Measurements from ENCODE around the gene AEN.
"Not testable (repeated sequence)": the region's sequence is repeated elsewhere in the genome, so short reads cannot be mapped to it uniquely, and the experiment has no call there.

AEN gene

DNA sequence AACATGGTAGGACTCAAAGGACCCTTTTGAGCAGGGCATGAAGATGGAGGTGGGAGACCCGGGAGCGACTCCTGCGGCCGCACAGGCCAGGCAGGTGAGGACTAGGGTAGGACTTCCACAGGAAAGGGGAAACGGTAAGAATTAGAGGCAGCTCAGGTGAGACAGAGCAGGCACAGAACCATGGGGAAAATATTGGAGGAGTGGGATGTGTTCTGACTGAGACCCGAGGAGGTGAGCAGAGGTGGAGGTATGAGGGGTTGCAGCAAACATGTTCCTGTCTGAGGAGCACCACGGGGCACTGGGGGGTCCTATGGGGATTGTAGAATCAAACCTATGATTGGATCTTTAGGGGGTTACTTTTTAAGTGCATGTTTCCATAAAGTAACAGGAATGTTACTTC lies 16.3 kb downstream of the AEN start:
- H3K4me3 ChIP-seq (replicated peaks; ENCODE audit: low read depth, low read length): no peak overlapping the region
- no peak for DNase-seq (ENCODE audit: extremely low read depth, low read depth)
- TF ChIP-seq, protein P1, sequence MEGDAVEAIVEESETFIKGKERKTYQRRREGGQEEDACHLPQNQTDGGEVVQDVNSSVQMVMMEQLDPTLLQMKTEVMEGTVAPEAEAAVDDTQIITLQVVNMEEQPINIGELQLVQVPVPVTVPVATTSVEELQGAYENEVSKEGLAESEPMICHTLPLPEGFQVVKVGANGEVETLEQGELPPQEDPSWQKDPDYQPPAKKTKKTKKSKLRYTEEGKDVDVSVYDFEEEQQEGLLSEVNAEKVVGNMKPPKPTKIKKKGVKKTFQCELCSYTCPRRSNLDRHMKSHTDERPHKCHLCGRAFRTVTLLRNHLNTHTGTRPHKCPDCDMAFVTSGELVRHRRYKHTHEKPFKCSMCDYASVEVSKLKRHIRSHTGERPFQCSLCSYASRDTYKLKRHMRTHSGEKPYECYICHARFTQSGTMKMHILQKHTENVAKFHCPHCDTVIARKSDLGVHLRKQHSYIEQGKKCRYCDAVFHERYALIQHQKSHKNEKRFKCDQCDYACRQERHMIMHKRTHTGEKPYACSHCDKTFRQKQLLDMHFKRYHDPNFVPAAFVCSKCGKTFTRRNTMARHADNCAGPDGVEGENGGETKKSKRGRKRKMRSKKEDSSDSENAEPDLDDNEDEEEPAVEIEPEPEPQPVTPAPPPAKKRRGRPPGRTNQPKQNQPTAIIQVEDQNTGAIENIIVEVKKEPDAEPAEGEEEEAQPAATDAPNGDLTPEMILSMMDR (IDR thresholded peaks at IDR 0.05; ENCODE audit: low read depth, low read length, missing control alignments): no peak

DNA sequence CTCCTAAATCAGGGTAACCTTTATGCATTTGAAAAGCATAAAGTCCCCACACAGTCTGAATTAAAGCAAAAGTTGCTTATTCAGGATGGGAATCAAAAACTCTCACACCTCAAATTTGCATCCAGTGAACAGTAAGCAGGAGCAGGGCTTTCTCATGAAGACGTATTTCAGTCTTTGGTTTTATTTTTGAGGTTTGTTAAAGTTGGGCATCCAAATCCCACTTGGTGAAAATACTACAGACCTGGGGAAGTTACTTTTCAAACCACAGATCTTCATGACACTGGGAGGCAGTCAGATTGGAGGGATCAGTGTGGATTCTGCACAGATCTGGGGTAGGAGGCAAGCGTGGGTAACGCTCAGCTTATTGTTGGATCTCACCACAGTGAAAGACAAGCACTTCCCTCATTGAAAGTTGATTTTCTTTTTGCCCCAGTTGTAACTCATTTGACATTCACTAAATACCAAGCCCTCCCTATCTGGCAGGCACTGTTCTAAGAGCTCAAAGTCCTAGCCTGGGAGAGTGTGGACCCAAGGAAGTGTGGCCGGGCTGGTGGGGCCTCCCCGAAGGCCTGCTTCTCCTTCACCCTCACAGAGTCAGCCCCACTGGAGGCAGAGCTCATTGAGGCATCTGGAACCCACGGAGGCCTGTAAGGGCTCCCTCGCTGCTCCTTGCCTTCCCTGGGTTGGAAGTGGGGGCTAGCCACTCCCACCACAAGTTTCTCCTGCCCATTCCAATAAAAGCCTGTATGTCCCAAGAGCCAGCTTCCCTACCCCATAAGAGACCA lies 16.9 kb downstream of the AEN start:
- H3K4me3 ChIP-seq (replicated peaks; ENCODE audit: low read depth, low read length): peak overlapping the region; percentile 38
- TF ChIP-seq, protein P1 (IDR thresholded peaks at IDR 0.05; ENCODE audit: low read depth, low read length, missing control alignments): no peak
- no peak for DNase-seq (ENCODE audit: extremely low read depth, low read depth)

DNA sequence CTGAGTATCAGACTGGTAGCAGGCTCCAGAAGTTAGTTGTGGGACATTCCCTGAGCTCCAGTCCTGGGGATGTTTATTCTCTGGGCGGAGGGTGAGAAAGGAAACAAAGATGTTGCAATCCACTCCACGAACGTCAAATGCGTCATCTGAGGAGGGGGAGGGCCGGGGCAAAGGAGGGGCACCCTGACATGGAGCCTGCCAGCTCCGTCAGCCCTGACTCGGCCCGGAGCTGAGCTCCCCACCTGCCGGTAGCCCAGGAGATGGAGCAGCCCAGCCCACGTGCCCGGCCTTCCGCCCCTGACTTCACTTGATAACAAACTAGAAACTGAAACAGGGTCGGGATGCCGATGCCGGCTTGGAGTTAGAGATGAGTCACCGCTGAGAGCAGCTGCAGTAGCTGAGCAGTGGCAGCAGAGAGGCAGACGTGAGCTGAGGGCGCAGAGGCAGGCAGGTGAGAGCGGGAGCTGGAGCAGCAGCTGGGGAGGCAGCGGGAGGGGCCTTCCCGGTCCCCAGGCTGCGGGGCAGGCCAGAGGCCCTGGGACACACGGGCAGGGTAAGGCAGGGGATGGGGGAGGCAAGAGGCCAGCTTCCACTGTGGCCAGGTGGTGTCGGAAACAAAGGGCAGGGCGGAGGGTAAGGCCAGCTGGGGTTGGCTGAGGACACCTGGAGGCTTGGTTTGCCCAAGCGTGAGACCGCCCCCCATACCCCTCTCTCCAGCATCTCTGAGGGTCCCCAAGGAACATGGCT lies 17.7 kb downstream of the AEN start, which contains the start of gene ISG20:
Gene ISG20, plus strand, starts transcription at position 391 of the 747 bp plus-strand sequence. Its CDS starts 351 bp downstream, at position 742.
- peak; percentile 85 for DNase-seq (ENCODE audit: extremely low read depth, low read depth)
- peak within 1 kb of the TSS; percentile 38 for H3K4me3 ChIP-seq (replicated peaks; ENCODE audit: low read depth, low read length)
- TF ChIP-seq, protein P1 (IDR thresholded peaks at IDR 0.05; ENCODE audit: low read depth, low read length, missing control alignments): peak; percentile 32

DNA sequence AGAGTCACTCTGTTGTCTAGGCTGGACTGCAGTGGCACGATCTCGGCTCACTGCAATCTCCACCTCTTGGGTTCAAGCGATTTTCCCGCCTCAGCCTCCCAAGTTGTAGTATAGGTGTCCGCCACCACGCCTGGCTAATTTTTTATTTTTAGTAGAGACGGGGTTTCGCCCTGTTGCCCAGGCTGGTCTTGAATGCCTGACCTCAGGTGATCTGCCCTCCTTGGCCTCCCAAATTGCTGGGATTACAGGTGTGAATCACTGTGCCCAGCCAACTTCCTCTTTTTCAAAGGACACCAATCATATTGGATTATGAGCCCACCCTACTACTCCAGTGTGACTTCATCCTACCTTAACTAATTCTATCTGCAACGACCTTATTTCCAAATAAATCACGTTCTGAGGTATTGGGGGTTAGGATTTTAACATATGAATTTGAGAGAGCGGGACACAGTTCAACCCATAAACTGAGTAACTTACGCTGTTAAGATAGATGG lies 20.9 kb downstream of the AEN start:
- DNase-seq (ENCODE audit: extremely low read depth, low read depth): no peak
- TF ChIP-seq, protein P1 (IDR thresholded peaks at IDR 0.05; ENCODE audit: low read depth, low read length, missing control alignments): no peak
- no peak overlapping the region for H3K4me3 ChIP-seq (replicated peaks; ENCODE audit: low read depth, low read length)

DNA sequence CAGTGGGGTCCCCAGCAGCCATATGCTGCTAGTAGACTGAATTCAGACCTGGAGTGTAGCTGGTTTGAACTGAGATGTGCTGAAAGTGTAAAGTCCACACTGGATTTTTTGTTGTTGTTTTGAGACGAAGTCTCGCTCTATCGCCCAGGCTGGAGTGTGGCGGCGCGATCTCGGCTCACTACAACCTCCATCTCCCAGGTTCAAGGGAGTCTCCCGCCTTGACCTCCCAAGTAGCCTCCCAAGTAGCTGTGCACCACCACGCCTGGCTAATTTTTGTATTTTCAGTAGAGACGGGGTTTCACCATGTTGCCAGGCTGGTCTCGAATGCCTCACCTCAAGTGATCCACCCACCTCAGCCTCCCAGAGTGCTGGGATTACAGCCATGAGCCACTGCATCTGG lies 21.4 kb downstream of the AEN start:
- not testable (repeated sequence) for H3K4me3 ChIP-seq (replicated peaks; ENCODE audit: low read depth, low read length); DNase-seq (ENCODE audit: extremely low read depth, low read depth)

DNA sequence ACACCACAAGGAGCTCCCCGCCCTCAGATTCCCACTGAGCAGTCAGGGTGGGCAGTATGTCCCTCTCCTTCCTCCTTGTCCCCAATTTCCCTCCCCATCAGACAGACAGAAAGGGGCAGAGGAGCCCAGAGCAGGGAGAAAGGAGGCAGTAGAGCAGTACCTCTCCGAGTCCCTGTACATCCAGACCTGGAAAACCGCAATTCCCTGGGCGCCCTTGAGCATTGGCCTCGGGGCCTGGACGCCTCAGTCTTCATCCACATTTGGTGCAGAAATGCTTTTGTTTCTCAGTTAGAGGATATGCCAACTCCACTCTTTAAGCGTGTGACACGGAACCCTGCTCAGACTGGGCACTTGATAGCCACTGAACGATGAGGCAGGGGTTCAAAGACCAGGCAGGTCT lies 23.6 kb downstream of the AEN start:
- DNase-seq (ENCODE audit: extremely low read depth, low read depth): no peak
- H3K4me3 ChIP-seq (replicated peaks; ENCODE audit: low read depth, low read length): no peak overlapping the region
- TF ChIP-seq, protein P1 (IDR thresholded peaks at IDR 0.05; ENCODE audit: low read depth, low read length, missing control alignments): no peak

All from HFF-Myc (cell line).